Small intestine (tissue), 7 donors: Measurements from ENCODE around the gene CCNI2. TPM values are rescaled to one million over a fixed set of nuclear protein-coding genes. Genes with fewer than 3 reads are reported as not detected.
A peak's percentile ranks its signal among the peaks of the same experiment; 100 is the strongest.

Experiments
- DNase-seq, 2 donors: peaks; one replicate each; pipeline versions ENCODE4 v3.0.0 to v3.0.0-alpha.2; 2013
- FAIRE-seq: peaks from 2 replicates; lab custom pipeline; 2012; peaks lifted over from hg19 to GRCh38; lab: Jason Lieb, UNC
- H3K27ac ChIP-seq, 3 donors: one replicate each; pipeline ENCODE4 v1.5.1; 2013; ENCODE audit warnings: low read length in 2 of 3, mild to moderate bottlenecking in 2 of 3, control low read depth in 1 of 3, inconsistent platforms in 1 of 3, low read depth in 1 of 3, moderate library complexity in 1 of 3
- H3K27me3 ChIP-seq, 3 donors: one replicate each; pipeline ENCODE4 v1.6.1; 2013; ENCODE audit warnings: low read length in 3 of 3, inconsistent platforms in 1 of 3; ENCODE audit not compliant: control insufficient read depth in 3 of 3, insufficient read depth in 3 of 3
- H3K36me3 ChIP-seq, 3 donors: one replicate each; pipeline ENCODE4 v1.6.1; 2013; ENCODE audit warnings: low read length in 3 of 3, inconsistent platforms in 1 of 3, low read depth in 1 of 3, mild to moderate bottlenecking in 1 of 3, moderate library complexity in 1 of 3; ENCODE audit not compliant: control insufficient read depth in 3 of 3, insufficient read depth in 2 of 3
- H3K4me1 ChIP-seq, 3 donors: one replicate each; pipeline ENCODE4 v1.6.1; 2013; ENCODE audit warnings: low read length in 2 of 3, inconsistent platforms in 1 of 3, low read depth in 1 of 3, mild to moderate bottlenecking in 1 of 3, moderate library complexity in 1 of 3; ENCODE audit not compliant: control insufficient read depth in 3 of 3, insufficient read depth in 2 of 3
- H3K4me3 ChIP-seq, 3 donors: one replicate each; pipeline ENCODE4 v1.5.1; 2013; ENCODE audit warnings: low read length in 3 of 3, control low read depth in 1 of 3, inconsistent platforms in 1 of 3, low read depth in 1 of 3, mild to moderate bottlenecking in 1 of 3, moderate library complexity in 1 of 3
- H3K9me3 ChIP-seq, 2 donors: one replicate each; pipeline ENCODE4 v1.6.1; 2013; ENCODE audit warnings: low read depth in 1 of 2, low read length in 1 of 2; ENCODE audit not compliant: control insufficient read depth in 2 of 2, insufficient read depth in 1 of 2
- WGBS, 3 donors: extraction: QIAGEN DNeasy Blood & Tissue Kit; methylation state at CpG; one replicate each; pipeline ENCODE4 v1.1.7; 2013; 5-methylcytosine and 5-hydroxymethylcytosine counted together
- polyA plus RNA-seq, 4 donors: library from polyadenylated mRNA; stranded (reverse) in 3 of 4; unstranded in 1 of 4; fragments of 200-250 nt in 3 of 4; fragments of 120-200 nt in 1 of 4; gene quantifications; one replicate each; pipeline versions ENCODE4 v1.2.1 to v1.2.3, GENCODE V29; 2013
- donor health status: healthy with polysubstance abuse.
- donor health status: control.
- donor health status: control.
- donor health status: Bipolar disorder and iron deficiency.
- donor health status: healthy.

The CCNI2 gene
- polyA plus RNA-seq, 4 donors: 1.6 to 8.2 (median 5.0) TPM

DNA sequence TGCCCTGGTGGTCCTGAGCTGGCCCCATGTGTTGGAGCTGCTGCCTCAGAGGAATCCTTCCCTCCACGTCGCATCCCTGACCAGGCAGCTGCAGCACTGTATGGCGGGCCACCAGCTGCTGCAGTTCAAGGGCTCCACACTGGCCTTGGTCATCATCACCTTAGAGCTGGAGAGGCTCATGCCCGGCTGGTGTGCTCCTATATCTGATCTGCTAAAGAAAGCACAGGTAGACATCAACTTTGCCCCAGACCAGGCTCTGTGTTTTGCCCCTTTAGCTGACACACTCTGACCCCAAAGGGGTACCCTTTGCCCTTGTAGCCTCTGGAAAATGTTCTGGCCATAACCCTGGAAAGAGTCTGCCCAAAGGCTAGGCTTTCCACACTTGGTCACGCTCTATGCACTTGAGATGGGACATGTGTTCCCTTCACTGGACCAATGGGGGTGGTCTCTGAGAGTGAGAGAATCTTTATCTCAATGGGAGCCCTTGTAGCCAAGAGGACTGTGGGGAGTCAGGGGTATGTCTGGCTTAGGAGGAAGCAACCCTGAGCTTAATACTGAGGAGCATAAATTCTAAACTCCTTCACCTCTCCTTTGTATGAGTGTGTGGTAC lies 4.8 kb downstream of the CCNI2 start:
- no peaks in the 10 kb centered on the region for H3K9me3 ChIP-seq
- H3K4me3 ChIP-seq: no peak overlapping the region
- peaks cover 0 to 9% (median 0%) of the 10 kb centered on the region in 3 donors for H3K4me1 ChIP-seq
- H3K27me3 ChIP-seq: no peaks in the 10 kb centered on the region
- 92 to 96% (median 93%) methylated on average over 5 of the region's 5 CpGs for WGBS, 3 donors
- FAIRE-seq: no peak
- no peak overlapping the region for H3K27ac ChIP-seq
- H3K36me3 ChIP-seq: peaks cover 0 to 32% (median 2%) of the 10 kb centered on the region in 3 donors
- no peak for DNase-seq

- peaks cover 0 to 37% (median 2%) of the 10 kb centered on the region in 3 donors for H3K36me3 ChIP-seq
- 87 to 96% (median 88%) methylated on average over 1 of the region's 1 CpG for WGBS, 3 donors
- H3K4me3 ChIP-seq: no peak overlapping the region
- FAIRE-seq (no peak), DNase-seq (no peak)
- H3K4me1 ChIP-seq: peaks cover 0 to 9% (median 0%) of the 10 kb centered on the region in 3 donors
- no peaks in the 10 kb centered on the region for H3K27me3 ChIP-seq
- no peaks in the 10 kb centered on the region for H3K9me3 ChIP-seq
- H3K27ac ChIP-seq: no peak overlapping the region
These were observed 5.4 kb downstream of the CCNI2 start for GRCh38 chr5:132752581-132753125.

DNA sequence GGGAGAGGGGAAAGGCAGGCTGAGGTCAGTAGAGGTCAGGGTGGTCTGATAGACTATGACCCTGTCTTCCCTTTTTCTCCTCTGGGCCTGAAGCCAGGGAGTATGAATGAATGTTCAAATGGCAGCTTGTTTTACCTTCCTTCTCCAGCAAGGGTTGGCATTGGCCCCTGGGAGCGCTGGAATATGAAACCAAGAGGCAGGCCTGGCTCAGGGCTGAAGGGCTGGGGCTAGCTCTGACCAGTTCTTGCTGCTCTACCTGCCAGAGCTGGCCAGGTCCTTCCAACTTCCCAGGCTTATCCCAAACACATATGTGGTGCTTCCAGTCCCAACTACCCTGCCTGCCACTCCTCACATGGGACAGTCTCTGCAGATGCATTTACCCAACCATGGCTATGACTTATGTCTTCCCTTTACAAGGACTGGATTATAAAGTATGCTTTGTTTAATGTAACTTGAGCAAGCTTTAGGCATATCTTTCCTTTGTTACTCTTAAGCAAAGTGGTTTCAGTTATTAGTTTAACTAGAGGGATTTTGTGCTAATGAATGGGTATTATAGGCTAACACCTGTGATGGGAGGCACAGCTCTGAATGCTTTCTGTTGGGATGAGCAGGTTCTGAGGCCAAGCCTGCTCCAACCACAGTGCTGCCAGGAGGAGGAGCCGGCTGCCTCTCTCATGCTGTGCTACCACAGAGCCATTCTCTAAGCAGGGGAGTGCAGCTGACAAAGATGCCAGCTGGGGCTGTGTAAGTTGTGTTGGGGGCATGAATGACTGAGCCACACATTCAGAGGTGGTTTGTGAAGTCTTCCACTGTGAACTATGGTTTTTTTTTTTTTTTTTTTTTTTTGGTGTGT lies 6.1 kb downstream of the CCNI2 start:
- no peaks in the 10 kb centered on the region for H3K27me3 ChIP-seq
- H3K36me3 ChIP-seq: peaks cover 0 to 39% (median 2%) of the 10 kb centered on the region in 3 donors
- no peaks in the 10 kb centered on the region for H3K9me3 ChIP-seq
- no peak for DNase-seq
- FAIRE-seq: no peak
- no peak overlapping the region for H3K4me3 ChIP-seq
- H3K27ac ChIP-seq: no peak overlapping the region
- H3K4me1 ChIP-seq: peaks cover 0 to 6% (median 0%) of the 10 kb centered on the region in 3 donors
- WGBS, 3 donors: 44 to 68% (median 60%) methylated on average over 2 of the region's 2 CpGs

GRCh38 chr5:132754111-132754510 lies 6.9 kb downstream of the CCNI2 start:
- Histone ChIP-seq H3K36me3 (peaks cover 0 to 44% (median 2%) of the 10 kb centered on the region in 3 donors), H3K27me3 (no peaks in the 10 kb centered on the region), H3K27ac (no peak overlapping the region), H3K9me3 (no peaks in the 10 kb centered on the region), H3K4me3 (no peak overlapping the region), H3K4me1 (peaks cover 0 to 8% (median 0%) of the 10 kb centered on the region in 3 donors)
- WGBS, 3 donors: 92 to 99% (median 96%) methylated on average over 4 of the region's 4 CpGs
- no peak for FAIRE-seq
- no peak for DNase-seq

- DNase-seq (no peak), FAIRE-seq (no peak)
- Histone ChIP-seq H3K4me3 (no peak overlapping the region), H3K4me1 (peaks cover 0 to 11% (median 0%) of the 10 kb centered on the region in 3 donors), H3K9me3 (no peaks in the 10 kb centered on the region), H3K27ac (no peak overlapping the region), H3K36me3 (peaks cover 0 to 46% (median 2%) of the 10 kb centered on the region in 3 donors), H3K27me3 (no peaks in the 10 kb centered on the region)
These were observed 7.7 kb downstream of the CCNI2 start for GRCh38 chr5:132754947-132755346.

- no peaks in the 10 kb centered on the region for H3K27me3 ChIP-seq
- 91 to 95% (median 91%) methylated on average over 5 of the region's 5 CpGs for WGBS, 3 donors
- no peaks in the 10 kb centered on the region for H3K9me3 ChIP-seq
- H3K27ac ChIP-seq: no peak overlapping the region
- H3K36me3 ChIP-seq: peaks cover 0 to 61% (median 2%) of the 10 kb centered on the region in 3 donors
- H3K4me1 ChIP-seq: peaks cover 0 to 11% (median 0%) of the 10 kb centered on the region in 3 donors
- no peak for FAIRE-seq
- DNase-seq: no peak
- no peak overlapping the region for H3K4me3 ChIP-seq
These were observed 9.3 kb downstream of the CCNI2 start for GRCh38 chr5:132756542-132756941.

DNA sequence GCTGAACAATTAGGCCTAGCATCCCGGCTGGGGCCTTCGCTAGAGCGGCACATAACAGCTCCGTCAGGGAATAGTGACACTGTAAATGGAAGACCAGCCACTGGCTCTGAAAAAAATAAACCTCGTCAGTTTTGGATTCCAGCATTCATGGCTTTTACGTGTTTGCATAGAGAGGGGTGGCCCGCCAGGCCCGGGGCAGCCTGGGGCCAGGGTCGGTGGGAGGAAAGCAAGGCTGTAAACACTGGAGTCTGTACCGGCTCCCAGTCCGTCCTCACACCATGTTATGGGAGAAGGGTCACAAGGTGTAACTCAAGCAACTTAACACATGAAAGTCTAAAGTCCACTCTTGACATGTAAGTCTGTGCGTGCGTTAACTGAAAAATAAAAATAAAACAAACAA lies 11.2 kb downstream of the CCNI2 start:
- no peaks in the 10 kb centered on the region for H3K9me3 ChIP-seq
- peaks cover 0 to 11% (median 0%) of the 10 kb centered on the region in 3 donors for H3K4me1 ChIP-seq
- H3K4me3 ChIP-seq: no peak overlapping the region
- DNase-seq (peak; percentile 40 to 61), FAIRE-seq (no peak)
- WGBS, 3 donors: 72 to 80% (median 78%) methylated on average over 13 of the region's 13 CpGs
- peaks cover 2 to 70% (median 2%) of the 10 kb centered on the region in 3 donors for H3K36me3 ChIP-seq
- peak overlapping the region in 1 of 3 donors; percentile 22 for H3K27ac ChIP-seq
- H3K27me3 ChIP-seq: no peaks in the 10 kb centered on the region
